ENCODE results near the gene FKBP15. TPM values are rescaled to one million over a fixed set of nuclear protein-coding genes. Genes with fewer than 3 reads are reported as not detected.

Gene FKBP15
- total and polyA plus RNA-seq, 2 of the 4 experiments (the other 2 are of a cell fraction) = 20.4 to 25.5 TPM

- H2AFZ ChIP-seq (replicated peaks; ENCODE audit: low read length, poor library complexity) = no peak overlapping the region
Observed at GRCh38 chr9:113238859-113239232, 17.8 kb upstream of the FKBP15 start.

More at GRCh38 chr9:113238859-113239232, 17.8 kb upstream of the FKBP15 start:
- H3K27ac ChIP-seq (ENCODE audit: insufficient read depth, low read length) = no peak overlapping the region
- ChIA-PET POLR2A (ENCODE audit: unreplicated experiment) (no interaction called here), CTCF (interaction anchor here (0.7 kb wide), 1 partner anchor 14 kb away, joined by 3 read pairs; no protein-coding TSS in a partner anchor)
- TF ChIP-seq FOS (IDR thresholded peaks at IDR 0.05; ENCODE audit: low read depth, low read length) = no peak
- TF ChIP-seq CTCF (conservative IDR thresholded peaks at IDR 0.05; ENCODE audit: low read depth, low read length) = no peak
- no peak for TF ChIP-seq MAZ (IDR thresholded peaks at IDR 0.05; ENCODE audit: borderline replicate concordance, low read depth, low read length)
- no peak for TF ChIP-seq USF2 (IDR thresholded peaks at IDR 0.05; ENCODE audit: low read depth, low read length)
- no peak for TF ChIP-seq CHD1 (IDR thresholded peaks at IDR 0.05; ENCODE audit: low read depth, low read length)
- TF ChIP-seq MAFK (IDR thresholded peaks at IDR 0.05; ENCODE audit: low read depth, low read length) = no peak
- TF ChIP-seq NFE2L2 (IDR thresholded peaks at IDR 0.05; ENCODE audit: low read depth, low read length) = no peak
- no peaks in the 10 kb centered on the region for H3K9me3 ChIP-seq (ENCODE audit: control insufficient read depth, insufficient read depth, low read length)
- dilution Hi-C loops (cut with HindIII; ENCODE audit: low sequenced_read_pairs, unreplicated experiment) = no loop called here
- no peak overlapping the region for H4K91ac ChIP-seq (ENCODE audit: insufficient read depth, low read depth, low read length)
- H4K20me1 ChIP-seq (ENCODE audit: insufficient read depth, low read length) = peaks cover 46% of the 10 kb centered on the region; the same call in 1 of the 2 replicates
- H3K4me3 ChIP-seq (ENCODE audit: insufficient read depth, low read depth, low read length) = no peak overlapping the region
- no peak overlapping the region for H3K9ac ChIP-seq (ENCODE audit: low read depth, low read length)
- H2BK120ac ChIP-seq (ENCODE audit: low read depth, low read length) = no peak overlapping the region
- no peak overlapping the region for H4K8ac ChIP-seq (ENCODE audit: low read depth in 2 of 2, low read length in 2 of 2)
- no peak overlapping the region for H2AK5ac ChIP-seq (ENCODE audit: low read depth, low read length)
- H3K4me1 ChIP-seq (ENCODE audit: control insufficient read depth, insufficient read depth, low read length) = no peaks in the 10 kb centered on the region; the same call in 1 of the 2 replicates
- no peaks in the 10 kb centered on the region for H3K36me3 ChIP-seq (ENCODE audit: control insufficient read depth, insufficient read depth, low read length)
- H3K23ac ChIP-seq (ENCODE audit: low read depth, low read length) = no peak overlapping the region
- 94% methylated on average over 2 of the region's 4 CpGs; no CpG with 5 or more reads in 1 of the 2 experiments for WGBS, 2 experiments (ENCODE audit: extremely low coverage in 2 of 2, insufficient read length in 1 of 2)
- no peak overlapping the region for H4K5ac ChIP-seq (ENCODE audit: low read depth, low read length)
- ATAC-seq (ENCODE audit: low read depth) (no peak), DNase-seq (no peak)
- H3K18ac ChIP-seq (ENCODE audit: low read depth, low read length) = no peak overlapping the region
- no peak overlapping the region for H2BK20ac ChIP-seq (ENCODE audit: low read depth, low read length)
- no peak overlapping the region for H3K14ac ChIP-seq (replicated peaks; ENCODE audit: low read depth, low read length)
- H3K79me1 ChIP-seq (ENCODE audit: low read depth in 1 of 2, low read length in 2 of 2) = peaks cover 26 to 53% of the 10 kb centered on the region in 2 experiments
- no TSS peak for BruUV-seq (replicated peaks)
- no peaks in the 10 kb centered on the region for H3K9me1 ChIP-seq (ENCODE audit: insufficient read depth, low read length)
- no peak overlapping the region for H2BK5ac ChIP-seq (ENCODE audit: low read depth, low read length, poor library complexity, severe bottlenecking)
- H3K4me2 ChIP-seq (ENCODE audit: low read depth, low read length) = no peak overlapping the region
- H2BK15ac ChIP-seq (ENCODE audit: low read depth, low read length) = no peak overlapping the region
- H3K27me3 ChIP-seq (ENCODE audit: control insufficient read depth, insufficient read depth, low read length) = no peaks in the 10 kb centered on the region
- H3K56ac ChIP-seq (ENCODE audit: extremely low read depth, insufficient read depth, low read length) = no peak overlapping the region
- in situ Hi-C loops (cut with MboI; ENCODE audit: low sequenced_read_pairs) = no loop called here
- intact Hi-C loops (cut with micrococcal nuclease) = no loop called here
- H2AK9ac ChIP-seq (replicated peaks; ENCODE audit: low read depth, low read length, poor library complexity) = no peak overlapping the region
- no peak overlapping the region for H3K4ac ChIP-seq (ENCODE audit: low read depth, low read length)

Measured in IMR-90 (cell line).